PC-3 (cell line): ENCODE measurements around the gene ARID5B. TPM values are rescaled to one million over a fixed set of nuclear protein-coding genes. Genes with fewer than 3 reads are reported as not detected.
"Not testable (repeated sequence)": the region's sequence is repeated elsewhere in the genome, so short reads cannot be mapped to it uniquely, and the experiment has no call there.

Source experiments
- ATAC-seq: fragments of 200-7000 bp; cut with Tn5 transposase; 2 replicates; pipeline ENCODE4 v1.9.1; 2020; ENCODE audit warnings: mild to moderate bottlenecking, moderate library complexity
- BruUV-seq: library from RNA; stranded (reverse); fragments of 400-500 nt; replicated peaks from 2 replicates; lab custom pipeline; 2021; lab: Mats Ljungman, UMichigan
- CTCF ChIA-PET: fragments of 300-600 bp; sonication (Branson Sonifier 250); formaldehyde crosslinking; loops from one replicate; lab custom pipeline; 2022; ENCODE audit warnings: antibody characterized with exemption; lab: Charles Lee
- POLR2A ChIA-PET: fragments of 300-600 bp; sonication (Branson Sonifier 250); formaldehyde crosslinking; loops from one replicate; lab custom pipeline; 2022; ENCODE audit warnings: antibody characterized with exemption; ENCODE audit not compliant: unreplicated experiment; lab: Charles Lee
- DNase-seq: peaks from one replicate; pipeline ENCODE4 v3.0.0-alpha.2; 2015
- H2AFZ ChIP-seq: fragments of 300-600 bp; sonication (generic); 2 replicates; pipeline ENCODE4 v1.6.0; 2016; ENCODE audit warnings: antibody characterized with exemption, low read length
- H3F3A ChIP-seq: fragments of 300-600 bp; sonication (generic); one replicate; pipeline ENCODE4 v1.6.0; 2017; ENCODE audit warnings: antibody characterized with exemption, low read length, control low read depth, mild to moderate bottlenecking; ENCODE audit not compliant: unreplicated experiment
- H3K27ac ChIP-seq: fragments of 300-600 bp; sonication (generic); 2 replicates; pipeline ENCODE4 v1.5.1; 2016; ENCODE audit warnings: mild to moderate bottlenecking, low read length
- H3K27me3 ChIP-seq: fragments of 300-600 bp; sonication (generic); 2 replicates; pipeline ENCODE4 v1.6.1; 2016; ENCODE audit warnings: low read length, mixed read lengths
- H3K36me3 ChIP-seq: fragments of 300-600 bp; sonication (generic); 2 replicates; pipeline ENCODE4 v1.6.1; 2016; ENCODE audit warnings: low read depth, mixed run types, low read length, mixed read lengths
- H3K4me1 ChIP-seq: fragments of 300-600 bp; sonication (generic); 2 replicates; pipeline ENCODE4 v1.5.1; 2016; ENCODE audit warnings: low read length; ENCODE audit not compliant: insufficient read depth
- H3K4me2 ChIP-seq: fragments of 300-600 bp; sonication (generic); 2 replicates; pipeline ENCODE4 v1.6.0; 2016; ENCODE audit warnings: low read length
- H3K4me3 ChIP-seq: fragments of 300-600 bp; sonication (generic); 2 replicates; pipeline ENCODE4 v1.5.1; 2016; ENCODE audit warnings: mild to moderate bottlenecking, low read length, mixed read lengths
- H3K79me2 ChIP-seq: fragments of 300-600 bp; sonication (generic); 2 replicates; pipeline ENCODE4 v1.6.1; 2017; ENCODE audit warnings: low read length, mixed read lengths
- H3K9ac ChIP-seq: fragments of 300-600 bp; sonication (generic); 2 replicates; pipeline ENCODE4 v1.6.0; 2016; ENCODE audit warnings: mild to moderate bottlenecking, low read length
- H3K9me2 ChIP-seq: fragments of 300-600 bp; sonication (generic); replicated peaks from 2 replicates; pipeline ENCODE4 v1.6.1; 2016; ENCODE audit warnings: mixed run types, low read length, mixed read lengths
- H3K9me3 ChIP-seq: fragments of 300-600 bp; sonication (generic); 2 replicates; pipeline ENCODE4 v1.6.1; 2016; ENCODE audit warnings: low read length, mixed read lengths
- H4K20me1 ChIP-seq: fragments of 300-600 bp; sonication (generic); 2 replicates; pipeline ENCODE4 v1.6.1; 2016; ENCODE audit warnings: low read length, mixed read lengths
- CTCF ChIP-seq: fragments of 300-600 bp; sonication (generic); conservative IDR thresholded peaks from 2 replicates; pipeline ENCODE4 v1.5.1; 2017; ENCODE audit warnings: antibody characterized with exemption, low read depth, mild to moderate bottlenecking, low read length
- EZH2 ChIP-seq: fragments of 300-600 bp; sonication (generic); IDR thresholded peaks from one replicate; pipeline ENCODE4 v1.6.1; 2017; ENCODE audit warnings: antibody characterized with exemption, mild to moderate bottlenecking, low read length; ENCODE audit not compliant: unreplicated experiment
- EZH2phosphoT487 ChIP-seq: fragments of 300-600 bp; sonication (generic); IDR thresholded peaks from 2 replicates; pipeline ENCODE4 v1.6.1; 2018; ENCODE audit warnings: mild to moderate bottlenecking, antibody characterized with exemption, low read length, borderline replicate concordance
- intact Hi-C: fragments of 100-400 bp; cut with micrococcal nuclease; formaldehyde crosslinking; loops from 2 replicates; pipeline ENCODE4 v1.9.0; 2023
- total RNA-seq: library from RNA; depleted of rRNA; stranded (reverse); fragments of >200 nt; gene quantifications from 2 replicates; pipeline ENCODE4 v1.2.3, GENCODE V29; 2014

ARID5B gene
- total RNA-seq, 1 experiment from 2014 or later, result 26.4 TPM

- H2AFZ ChIP-seq, DNase-seq, BruUV-seq, H4K20me1 ChIP-seq, H3K27ac ChIP-seq, H3K9ac ChIP-seq, H3K36me3 ChIP-seq, H3K27me3 ChIP-seq, POLR2A ChIA-PET, H3K79me2 ChIP-seq, H3K4me2 ChIP-seq, H3K9me3 ChIP-seq, intact Hi-C loops, H3K9me2 ChIP-seq, H3F3A ChIP-seq, ATAC-seq, H3K4me3 ChIP-seq: not testable (repeated sequence)
- CTCF ChIA-PET, result interaction anchor here (0.6 kb wide), 1 partner anchor 34 kb away, joined by 5 read pairs; the partner anchor contains the start of gene ARID5B
- peaks cover 16% of the 10 kb centered on the region for H3K4me1 ChIP-seq
Measured at GRCh38 chr10:61867817-61868216, 33.7 kb upstream of the ARID5B start.

- DNase-seq (no peak), ATAC-seq (no peak)
- Histone ChIP-seq H3K4me1 (peaks cover 16% of the 10 kb centered on the region), H3F3A (peaks cover 6% of the 10 kb centered on the region), H3K4me2 (peak overlapping the region; percentile 7), H4K20me1 (no peaks in the 10 kb centered on the region), H3K9ac (no peak overlapping the region), H3K27ac (no peak overlapping the region), H2AFZ (peak overlapping the region; percentile 4), H3K9me3 (no peaks in the 10 kb centered on the region), H3K27me3 (no peaks in the 10 kb centered on the region), H3K4me3 (no peak overlapping the region), H3K9me2 (peaks cover 6% of the 10 kb centered on the region), H3K36me3 (no peaks in the 10 kb centered on the region), H3K79me2 (no peaks in the 10 kb centered on the region)
- intact Hi-C loops, result no loop called here
- POLR2A ChIA-PET, result interaction anchor here (0.7 kb wide), 1 partner anchor 544 kb away, joined by 5 read pairs; no protein-coding TSS in a partner anchor
- CTCF ChIA-PET, result interaction anchor here (0.6 kb wide), 1 partner anchor 32 kb away, joined by 8 read pairs; no protein-coding TSS in a partner anchor
- BruUV-seq, result no TSS peak
- TF ChIP-seq EZH2 (no peak), EZH2phosphoT487 (no peak), CTCF (no peak)
Measured at GRCh38 chr10:61869041-61869675, 32.3 kb upstream of the ARID5B start.

- TF ChIP-seq EZH2phosphoT487 (no peak), CTCF (no peak), EZH2 (no peak)
- no peaks in the 10 kb centered on the region for H3K27me3 ChIP-seq
Measured at GRCh38 chr10:61869774-61870525, 31.5 kb upstream of the ARID5B start.

More at GRCh38 chr10:61869774-61870525, 31.5 kb upstream of the ARID5B start:
- intact Hi-C loops, result loop anchor here (2.0 kb wide), 1 partner anchor 29 kb away; no protein-coding TSS in a partner anchor
- H3K9me2 ChIP-seq, result peaks cover 6% of the 10 kb centered on the region
- CTCF ChIA-PET, result no interaction called here
- H2AFZ ChIP-seq, result peak overlapping the region; percentile 4
- H3K9me3 ChIP-seq, result no peaks in the 10 kb centered on the region
- peaks cover 6% of the 10 kb centered on the region for H3F3A ChIP-seq
- H3K4me3 ChIP-seq, result no peak overlapping the region
- no peaks in the 10 kb centered on the region for H3K36me3 ChIP-seq
- POLR2A ChIA-PET, result no interaction called here
- H4K20me1 ChIP-seq, result no peaks in the 10 kb centered on the region
- no peak overlapping the region for H3K27ac ChIP-seq
- peaks cover 16% of the 10 kb centered on the region for H3K4me1 ChIP-seq
- peak; percentile 80 for ATAC-seq
- no peaks in the 10 kb centered on the region for H3K79me2 ChIP-seq
- BruUV-seq, result no TSS peak
- no peak overlapping the region for H3K9ac ChIP-seq
- DNase-seq, result peak; percentile 73
- H3K4me2 ChIP-seq, result peak overlapping the region; percentile 7
